ENCODE measurements around the gene TAS2R30. TPM values are rescaled to one million over a fixed set of nuclear protein-coding genes. Genes with fewer than 3 reads are reported as not detected.

Gene TAS2R30
- total and polyA plus RNA-seq, 8 donors = 2.9 to 26.3 (median 22.8) TPM; not detected in 4

- TF ChIP-seq CTCF (IDR thresholded peaks at IDR 0.05) (no peak), POLR2A (IDR thresholded peaks at IDR 0.05) (no peak), EP300 (IDR thresholded peaks at IDR 0.05) (no peak), POLR2AphosphoS5 (IDR thresholded peaks at IDR 0.05) (no peak)
- H3K4me1 ChIP-seq = no peaks in the 10 kb centered on the region
- H3K9me3 ChIP-seq = peaks cover 7 to 17% (median 14%) of the 10 kb centered on the region in 4 donors
- WGBS, 5 donors = 77 to 98% (median 88%) methylated on average over 5 of the region's 5 CpGs
- no peak overlapping the region for H3K4me3 ChIP-seq
- no peaks in the 10 kb centered on the region for H3K27me3 ChIP-seq
- intact Hi-C loops (cut with DNase I; ENCODE audit: low total_unique reads) = no loop called here
- no peak for DNase-seq
- no peak overlapping the region for H3K27ac ChIP-seq
- peaks cover 0 to 18% (median 0%) of the 10 kb centered on the region in 4 donors for H3K36me3 ChIP-seq
These were observed 9.9 kb upstream of the TAS2R30 start for GRCh38 chr12:11144297-11144696.

GRCh38 chr12:11143352-11143751, 8.9 kb upstream of the TAS2R30 start:
- Histone ChIP-seq H3K36me3 (peaks cover 0 to 18% (median 0%) of the 10 kb centered on the region in 4 donors), H3K27me3 (no peaks in the 10 kb centered on the region), H3K27ac (no peak overlapping the region), H3K4me3 (no peak overlapping the region), H3K9me3 (peaks cover 7 to 17% (median 14%) of the 10 kb centered on the region in 4 donors), H3K4me1 (no peaks in the 10 kb centered on the region)
- WGBS, 5 donors = 46 to 96% (median 77%) methylated on average over 2 of the region's 2 CpGs
- TF ChIP-seq CTCF (IDR thresholded peaks at IDR 0.05) (no peak), POLR2AphosphoS5 (IDR thresholded peaks at IDR 0.05) (no peak), EP300 (IDR thresholded peaks at IDR 0.05) (no peak), POLR2A (IDR thresholded peaks at IDR 0.05) (no peak)
- intact Hi-C loops (cut with DNase I; ENCODE audit: low total_unique reads) = no loop called here
- no peak for DNase-seq

GRCh38 chr12:11136075-11136474, 1.6 kb upstream of the TAS2R30 start:
- Histone ChIP-seq H3K36me3 (no peaks in the 10 kb centered on the region), H3K4me3 (no peak overlapping the region), H3K27me3 (no peaks in the 10 kb centered on the region), H3K4me1 (peaks cover 0 to 10% (median 0%) of the 10 kb centered on the region in 4 donors), H3K9me3 (no peaks in the 10 kb centered on the region), H3K27ac (no peak overlapping the region)
- TF ChIP-seq CTCF (IDR thresholded peaks at IDR 0.05) = no peak
- TF ChIP-seq POLR2A (IDR thresholded peaks at IDR 0.05) = no peak
- no peak for TF ChIP-seq POLR2AphosphoS5 (IDR thresholded peaks at IDR 0.05)
- no peak for TF ChIP-seq EP300 (IDR thresholded peaks at IDR 0.05)
- DNase-seq = no peak
- 42 to 86% (median 67%) methylated on average over 2 of the region's 2 CpGs for WGBS, 5 donors
- intact Hi-C loops (cut with DNase I; ENCODE audit: low total_unique reads) = no loop called here

GRCh38 chr12:11133816-11134215, 628 bp downstream of the TAS2R30 start:
- Histone ChIP-seq H3K4me3 (no peak overlapping the region), H3K9me3 (no peaks in the 10 kb centered on the region), H3K27me3 (no peaks in the 10 kb centered on the region), H3K4me1 (peaks cover 0 to 16% (median 0%) of the 10 kb centered on the region in 4 donors), H3K27ac (no peak overlapping the region), H3K36me3 (peaks cover 0 to 4% (median 2%) of the 10 kb centered on the region in 4 donors)
- TF ChIP-seq POLR2AphosphoS5 (IDR thresholded peaks at IDR 0.05) = no peak
- intact Hi-C loops (cut with DNase I; ENCODE audit: low total_unique reads) = no loop called here
- 87 to 97% (median 89%) methylated on average over 2 of the region's 2 CpGs for WGBS, 5 donors
- DNase-seq = no peak

- DNase-seq = no peak
- H3K36me3 ChIP-seq = peaks cover 0 to 6% (median 3%) of the 10 kb centered on the region in 4 donors
- H3K27ac ChIP-seq = no peak overlapping the region
- H3K4me3 ChIP-seq = no peak overlapping the region
- WGBS, 5 donors = 89 to 95% (median 94%) methylated on average over 2 of the region's 2 CpGs
- H3K4me1 ChIP-seq = peaks cover 0 to 16% (median 0%) of the 10 kb centered on the region in 4 donors
- intact Hi-C loops (cut with DNase I; ENCODE audit: low total_unique reads) = no loop called here
- H3K27me3 ChIP-seq = no peaks in the 10 kb centered on the region
- TF ChIP-seq POLR2A (IDR thresholded peaks at IDR 0.05) (no peak), CTCF (IDR thresholded peaks at IDR 0.05) (no peak), EP300 (IDR thresholded peaks at IDR 0.05) (no peak), POLR2AphosphoS5 (IDR thresholded peaks at IDR 0.05) (no peak)
- no peaks in the 10 kb centered on the region for H3K9me3 ChIP-seq
These were observed 1.3 kb downstream of the TAS2R30 start for GRCh38 chr12:11133162-11133561.

Data from stomach (tissue), 9 donors.